ENCODE results near the gene ZNF70. TPM values are rescaled to one million over a fixed set of nuclear protein-coding genes. Genes with fewer than 3 reads are reported as not detected.

The ZNF70 gene
- total and polyA plus RNA-seq, 2 donors (not counting 1 experiment from before 2014, with no cell fraction given): 2.1 to 8.3 TPM

DNA sequence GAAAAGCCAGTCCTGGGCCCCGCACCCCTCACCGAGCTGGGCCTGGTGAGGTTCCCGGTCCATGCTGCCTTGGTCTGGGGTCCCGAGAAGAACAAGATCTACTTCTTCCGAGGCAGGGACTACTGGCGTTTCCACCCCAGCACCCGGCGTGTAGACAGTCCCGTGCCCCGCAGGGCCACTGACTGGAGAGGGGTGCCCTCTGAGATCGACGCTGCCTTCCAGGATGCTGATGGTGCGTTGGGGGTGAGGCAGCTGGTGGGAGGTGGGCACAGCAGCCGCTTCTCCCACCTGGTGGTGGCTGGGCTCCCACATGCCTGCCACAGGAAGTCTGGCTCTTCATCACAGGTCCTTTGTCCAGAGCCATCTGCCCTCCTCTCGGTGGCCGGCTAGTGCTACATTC is 31.3 kb upstream of the ZNF70 start:
- ChIA-PET CTCF (no interaction called here), POLR2A (no interaction called here)
- no peak overlapping the region for H3K27ac ChIP-seq (ENCODE audit: low read length in 2 of 2)
- no peak for DNase-seq
- no peaks in the 10 kb centered on the region for H3K9me3 ChIP-seq (ENCODE audit: control extremely low read depth in 1 of 3, control insufficient read depth in 2 of 3, insufficient read depth in 1 of 3, low read length in 2 of 3)
- H3K36me3 ChIP-seq (replicated peaks in 1 of 2; ENCODE audit: control extremely low read depth in 1 of 2, control insufficient read depth in 1 of 2, extremely low read depth in 1 of 2, insufficient read depth in 2 of 2, low read length in 1 of 2): peaks cover 0 to 10% of the 10 kb centered on the region in 2 experiments
- H4K20me1 ChIP-seq (ENCODE audit: control insufficient read depth, insufficient read depth, low read length, poor library complexity, severe bottlenecking): no peaks in the 10 kb centered on the region
- TF ChIP-seq EZH2 (IDR thresholded peaks at IDR 0.05; ENCODE audit: borderline replicate concordance, insufficient read depth, low read depth, low read length, poor library complexity, severe bottlenecking): no peak
- TF ChIP-seq, protein P1, sequence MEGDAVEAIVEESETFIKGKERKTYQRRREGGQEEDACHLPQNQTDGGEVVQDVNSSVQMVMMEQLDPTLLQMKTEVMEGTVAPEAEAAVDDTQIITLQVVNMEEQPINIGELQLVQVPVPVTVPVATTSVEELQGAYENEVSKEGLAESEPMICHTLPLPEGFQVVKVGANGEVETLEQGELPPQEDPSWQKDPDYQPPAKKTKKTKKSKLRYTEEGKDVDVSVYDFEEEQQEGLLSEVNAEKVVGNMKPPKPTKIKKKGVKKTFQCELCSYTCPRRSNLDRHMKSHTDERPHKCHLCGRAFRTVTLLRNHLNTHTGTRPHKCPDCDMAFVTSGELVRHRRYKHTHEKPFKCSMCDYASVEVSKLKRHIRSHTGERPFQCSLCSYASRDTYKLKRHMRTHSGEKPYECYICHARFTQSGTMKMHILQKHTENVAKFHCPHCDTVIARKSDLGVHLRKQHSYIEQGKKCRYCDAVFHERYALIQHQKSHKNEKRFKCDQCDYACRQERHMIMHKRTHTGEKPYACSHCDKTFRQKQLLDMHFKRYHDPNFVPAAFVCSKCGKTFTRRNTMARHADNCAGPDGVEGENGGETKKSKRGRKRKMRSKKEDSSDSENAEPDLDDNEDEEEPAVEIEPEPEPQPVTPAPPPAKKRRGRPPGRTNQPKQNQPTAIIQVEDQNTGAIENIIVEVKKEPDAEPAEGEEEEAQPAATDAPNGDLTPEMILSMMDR (IDR thresholded peaks at IDR 0.05): no peak
- no peaks in the 10 kb centered on the region for H3K27me3 ChIP-seq (replicated peaks in 1 of 4; ENCODE audit: control extremely low read depth in 1 of 4, control insufficient read depth in 3 of 4, insufficient read depth in 4 of 4, low read length in 3 of 4)
- Mint-ChIP-seq H3K4me1 (peaks cover 12% of the 10 kb centered on the region), H3K4me3 (no peak overlapping the region), H3K27ac (peak overlapping the region; percentile 37), H3K27me3 (no peaks in the 10 kb centered on the region), H3K9me3 (ENCODE audit: insufficient read depth) (no peaks in the 10 kb centered on the region)
- H3K9ac ChIP-seq (ENCODE audit: low read length): no peak overlapping the region
- no peak overlapping the region for H3K4me2 ChIP-seq (replicated peaks; ENCODE audit: low read depth, low read length, poor library complexity, severe bottlenecking)
- H3K4me3 ChIP-seq (ENCODE audit: control extremely low read depth in 1 of 5, extremely low read depth in 1 of 5, insufficient read depth in 1 of 5, low read depth in 2 of 5, low read length in 4 of 5): no peak overlapping the region
- no peaks in the 10 kb centered on the region for H3K79me2 ChIP-seq (ENCODE audit: control insufficient read depth, insufficient read depth, low read length)
- no peak for ATAC-seq (ENCODE audit: low read depth)
- 96% methylated on average over 10 of the region's 16 CpGs for WGBS (ENCODE audit: insufficient coverage)
- no peak overlapping the region for H2AFZ ChIP-seq (ENCODE audit: insufficient read depth, low read depth, low read length, poor library complexity, severe bottlenecking)
- H3K4me1 ChIP-seq (ENCODE audit: control insufficient read depth in 2 of 2, insufficient read depth in 2 of 2, low read length in 2 of 2): peaks cover 17 to 19% of the 10 kb centered on the region in 2 donors
- intact Hi-C loops (cut with micrococcal nuclease): loop anchor here (10.0 kb wide), 1 partner anchor 233 kb away; the partner anchor contains the start of gene CABIN1

DNA sequence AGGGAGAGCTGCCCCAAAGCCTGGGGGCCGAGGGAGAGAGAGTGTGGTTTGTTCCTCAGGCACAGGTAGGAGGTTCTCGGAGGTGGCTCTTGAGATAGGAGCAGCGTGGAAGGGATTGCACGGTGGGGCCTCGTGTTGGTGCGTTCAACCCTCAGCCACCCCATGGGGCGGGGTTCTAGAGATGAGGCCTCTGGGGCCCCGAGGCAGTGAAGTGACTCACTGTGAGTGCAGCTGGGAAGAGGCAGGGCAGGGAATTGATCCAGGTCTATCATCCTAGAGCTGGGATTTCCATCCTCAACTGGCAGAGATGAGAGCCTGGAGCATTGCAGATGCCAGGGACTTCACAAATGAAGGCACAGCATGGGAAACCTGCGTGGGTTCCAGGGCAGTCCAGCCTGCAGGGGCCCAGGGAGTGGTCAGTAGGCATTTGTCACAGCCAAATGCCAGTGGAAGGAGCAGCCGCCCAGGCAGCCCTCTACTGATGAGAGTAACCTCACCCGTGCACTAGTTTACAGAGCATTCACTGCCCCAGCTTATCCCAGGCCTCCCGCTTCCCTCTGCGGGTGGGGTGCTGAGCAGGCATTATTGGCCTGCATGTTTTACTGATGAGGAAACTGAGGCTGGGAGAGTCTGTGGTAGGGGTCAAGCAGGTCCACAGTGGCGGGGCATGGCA is 30.7 kb upstream of the ZNF70 start:
- Histone ChIP-seq H3K36me3 (replicated peaks in 1 of 2; ENCODE audit: control extremely low read depth in 1 of 2, control insufficient read depth in 1 of 2, extremely low read depth in 1 of 2, insufficient read depth in 2 of 2, low read length in 1 of 2) (peaks cover 0 to 10% of the 10 kb centered on the region in 2 experiments), H3K4me3 (ENCODE audit: control extremely low read depth in 1 of 5, extremely low read depth in 1 of 5, insufficient read depth in 1 of 5, low read depth in 2 of 5, low read length in 4 of 5) (no peak overlapping the region), H2AFZ (ENCODE audit: insufficient read depth, low read depth, low read length, poor library complexity, severe bottlenecking) (no peak overlapping the region), H3K79me2 (ENCODE audit: control insufficient read depth, insufficient read depth, low read length) (no peaks in the 10 kb centered on the region), H3K4me2 (replicated peaks; ENCODE audit: low read depth, low read length, poor library complexity, severe bottlenecking) (no peak overlapping the region), H3K9me3 (ENCODE audit: control extremely low read depth in 1 of 3, control insufficient read depth in 2 of 3, insufficient read depth in 1 of 3, low read length in 2 of 3) (no peaks in the 10 kb centered on the region), H3K27me3 (replicated peaks in 1 of 4; ENCODE audit: control extremely low read depth in 1 of 4, control insufficient read depth in 3 of 4, insufficient read depth in 4 of 4, low read length in 3 of 4) (no peaks in the 10 kb centered on the region), H3K4me1 (ENCODE audit: control insufficient read depth in 2 of 2, insufficient read depth in 2 of 2, low read length in 2 of 2) (peaks cover 17 to 18% of the 10 kb centered on the region in 2 donors), H4K20me1 (ENCODE audit: control insufficient read depth, insufficient read depth, low read length, poor library complexity, severe bottlenecking) (no peaks in the 10 kb centered on the region), H3K27ac (ENCODE audit: low read length in 2 of 2) (no peak overlapping the region), H3K9ac (ENCODE audit: low read length) (no peak overlapping the region)
- Mint-ChIP-seq H3K27me3 (no peaks in the 10 kb centered on the region), H3K4me1 (peaks cover 11% of the 10 kb centered on the region), H3K27ac (no peak overlapping the region), H3K9me3 (ENCODE audit: insufficient read depth) (no peaks in the 10 kb centered on the region), H3K4me3 (no peak overlapping the region)
- POLR2A ChIA-PET: no interaction called here
- DNase-seq: no peak
- 93% methylated on average over 12 of the region's 14 CpGs for WGBS (ENCODE audit: insufficient coverage)
- no peak for ATAC-seq (ENCODE audit: low read depth)
- CTCF ChIA-PET: no interaction called here
- no peak for TF ChIP-seq EZH2 (IDR thresholded peaks at IDR 0.05; ENCODE audit: borderline replicate concordance, insufficient read depth, low read depth, low read length, poor library complexity, severe bottlenecking)
- TF ChIP-seq, protein P1 (IDR thresholded peaks at IDR 0.05): no peak
- intact Hi-C loops (cut with micrococcal nuclease): loop anchor here (10.0 kb wide), 1 partner anchor 233 kb away; the partner anchor contains the start of gene CABIN1

All from B cell (primary cell).